DOHH2 (cell line): ENCODE results near the gene FSTL4.

ENCODE experiments used
- EZH2phosphoT487 ChIP-seq: fragments of 200-600 bp; sonication (generic); IDR thresholded peaks from 2 replicates; pipeline ENCODE4 v1.6.1; 2017; ENCODE audit warnings: borderline replicate concordance, mild to moderate bottlenecking, antibody characterized with exemption, low read length, moderate library complexity, mixed read lengths
- TF ChIP-seq, protein P1 (sequence below): fragments of 200-600 bp; sonication (generic); IDR thresholded peaks from one replicate; pipeline ENCODE4 v1.5.1; 2014; ENCODE audit warnings: antibody characterized with exemption, mild to moderate bottlenecking, low read depth, low read length; ENCODE audit not compliant: poor library complexity, severe bottlenecking

DNA sequence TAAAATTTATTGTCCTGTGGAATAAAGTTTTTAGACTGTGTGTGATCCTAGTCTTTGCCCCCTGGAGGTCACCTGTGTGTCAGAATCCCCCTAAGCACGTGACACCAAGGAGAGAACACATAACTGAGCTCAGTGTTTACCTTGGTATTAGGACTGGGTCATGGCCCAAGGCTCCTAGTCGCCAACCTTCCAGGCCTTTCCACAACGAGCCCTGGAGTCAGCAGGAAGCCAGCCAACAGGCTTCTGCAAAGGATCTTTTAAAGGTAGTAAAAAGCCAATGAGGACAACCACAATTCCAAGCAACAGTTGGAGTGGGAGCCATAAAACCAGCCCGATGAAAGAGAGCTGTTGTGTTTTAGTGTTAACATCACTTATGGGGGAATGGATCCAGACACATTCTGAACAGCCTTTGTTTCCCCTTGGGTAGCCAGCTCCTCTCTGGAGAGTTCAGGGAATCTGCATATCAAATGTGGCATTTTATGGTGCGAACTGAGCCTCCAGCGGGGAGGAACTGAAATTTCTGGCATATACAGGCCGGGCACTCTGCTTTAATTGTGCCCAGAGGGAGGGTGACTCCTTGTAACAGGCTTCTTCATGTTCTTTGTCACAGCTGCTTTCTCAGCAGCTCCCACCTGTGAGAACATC, 239.9 kb downstream of the FSTL4 start:
- TF ChIP-seq, protein P1, sequence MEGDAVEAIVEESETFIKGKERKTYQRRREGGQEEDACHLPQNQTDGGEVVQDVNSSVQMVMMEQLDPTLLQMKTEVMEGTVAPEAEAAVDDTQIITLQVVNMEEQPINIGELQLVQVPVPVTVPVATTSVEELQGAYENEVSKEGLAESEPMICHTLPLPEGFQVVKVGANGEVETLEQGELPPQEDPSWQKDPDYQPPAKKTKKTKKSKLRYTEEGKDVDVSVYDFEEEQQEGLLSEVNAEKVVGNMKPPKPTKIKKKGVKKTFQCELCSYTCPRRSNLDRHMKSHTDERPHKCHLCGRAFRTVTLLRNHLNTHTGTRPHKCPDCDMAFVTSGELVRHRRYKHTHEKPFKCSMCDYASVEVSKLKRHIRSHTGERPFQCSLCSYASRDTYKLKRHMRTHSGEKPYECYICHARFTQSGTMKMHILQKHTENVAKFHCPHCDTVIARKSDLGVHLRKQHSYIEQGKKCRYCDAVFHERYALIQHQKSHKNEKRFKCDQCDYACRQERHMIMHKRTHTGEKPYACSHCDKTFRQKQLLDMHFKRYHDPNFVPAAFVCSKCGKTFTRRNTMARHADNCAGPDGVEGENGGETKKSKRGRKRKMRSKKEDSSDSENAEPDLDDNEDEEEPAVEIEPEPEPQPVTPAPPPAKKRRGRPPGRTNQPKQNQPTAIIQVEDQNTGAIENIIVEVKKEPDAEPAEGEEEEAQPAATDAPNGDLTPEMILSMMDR = no peak
- no peak for TF ChIP-seq EZH2phosphoT487
